Loucy (cell line): ENCODE measurements around the gene ZNF831.

Source experiments
- CTCF ChIP-seq: fragments of 200-600 bp; sonication (generic); conservative IDR thresholded peaks from 2 replicates; pipeline ENCODE4 v1.5.1; 2014; ENCODE audit warnings: mild to moderate bottlenecking, antibody characterized with exemption, low read length
- EZH2phosphoT487 ChIP-seq: fragments of 200-600 bp; IDR thresholded peaks from 2 replicates; pipeline ENCODE4 v1.6.1; 2018; ENCODE audit warnings: antibody characterized with exemption, mild to moderate bottlenecking, moderate library complexity, borderline replicate concordance

GRCh38 chr20:59122566-59122919, 41.1 kb upstream of the ZNF831 start:
- TF ChIP-seq CTCF (no peak), EZH2phosphoT487 (no peak)
